Fibroblast of skin of right biceps (primary cell): ENCODE data around the gene INTS3.
"Not testable (repeated sequence)": the region's sequence is repeated elsewhere in the genome, so short reads cannot be mapped to it uniquely, and the experiment has no call there.

ENCODE experiments used
- DNase-seq: peaks from one replicate; pipeline ENCODE4 v3.0.0-alpha.2; 2013

Gene INTS3

GRCh38 chr1:153711026-153711425 lies 16.8 kb upstream of the INTS3 start:
- DNase-seq = no peak

GRCh38 chr1:153716211-153716610 lies 11.6 kb upstream of the INTS3 start:
- not testable (repeated sequence) for DNase-seq

DNA sequence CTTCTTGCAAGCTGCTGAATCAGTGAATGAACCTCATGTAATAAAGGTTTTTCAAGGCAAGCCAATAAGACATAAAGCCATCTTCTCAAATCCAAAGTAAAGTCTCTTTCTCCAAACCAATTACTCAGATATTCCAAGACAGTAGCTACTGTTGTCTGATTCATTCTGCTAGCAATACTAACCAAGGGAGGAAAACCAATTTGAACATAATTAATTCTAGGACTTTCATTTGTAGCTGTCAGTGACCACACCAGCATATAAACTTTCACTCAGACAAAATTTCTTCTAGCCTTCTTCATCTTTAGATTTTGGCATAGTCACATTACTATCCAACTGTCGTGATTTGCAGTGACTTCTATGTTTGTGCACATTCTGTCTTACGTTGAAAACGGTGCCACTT lies 10.5 kb upstream of the INTS3 start:
- no peak for DNase-seq

- DNase-seq = no peak
Measured at GRCh38 chr1:153723687-153724086, 4.2 kb upstream of the INTS3 start.

GRCh38 chr1:153724634-153725033 lies 3.2 kb upstream of the INTS3 start:
- DNase-seq = not testable (repeated sequence)

DNA sequence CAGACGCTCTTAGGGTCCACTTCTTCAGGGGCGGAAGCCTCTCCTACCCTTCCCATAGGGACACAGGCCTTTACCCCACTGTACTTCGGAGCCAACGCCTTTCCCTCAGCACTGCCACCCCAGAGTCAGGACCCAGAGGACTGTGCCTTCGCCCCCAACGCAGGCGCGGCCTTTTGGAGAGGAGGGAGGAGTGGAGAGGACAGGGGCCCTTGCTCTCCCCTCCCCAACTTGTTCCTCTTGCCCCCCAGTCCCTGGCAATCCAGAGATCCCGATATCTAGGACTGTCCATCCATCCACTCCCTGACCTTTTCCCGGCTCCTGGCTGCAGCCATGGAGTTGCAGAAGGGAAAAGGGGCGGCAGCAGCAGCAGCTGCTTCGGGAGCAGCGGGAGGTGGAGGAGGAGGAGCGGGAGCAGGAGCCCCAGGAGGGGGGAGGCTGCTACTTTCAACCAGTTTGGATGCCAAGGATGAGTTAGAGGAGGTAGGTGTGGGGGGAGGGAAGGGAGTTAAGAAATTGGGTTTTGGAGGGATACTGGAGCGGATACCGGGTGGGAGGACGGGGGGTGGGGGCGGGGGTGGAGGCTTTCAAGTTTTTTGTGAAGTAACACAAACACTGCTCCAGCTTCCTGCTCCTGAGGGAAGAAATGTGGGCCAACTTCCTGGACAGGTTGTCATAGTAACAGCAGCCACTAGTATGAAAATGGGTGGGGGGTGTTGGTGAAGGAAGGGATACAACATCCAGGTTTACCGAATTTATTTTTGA lies 636 bp downstream of the INTS3 start:
- DNase-seq = peak; percentile 69

GRCh38 chr1:153730468-153730988 lies 2.7 kb downstream of the INTS3 start:
- DNase-seq = no peak

GRCh38 chr1:153733970-153734369 lies 6.1 kb downstream of the INTS3 start:
- no peak for DNase-seq

DNA sequence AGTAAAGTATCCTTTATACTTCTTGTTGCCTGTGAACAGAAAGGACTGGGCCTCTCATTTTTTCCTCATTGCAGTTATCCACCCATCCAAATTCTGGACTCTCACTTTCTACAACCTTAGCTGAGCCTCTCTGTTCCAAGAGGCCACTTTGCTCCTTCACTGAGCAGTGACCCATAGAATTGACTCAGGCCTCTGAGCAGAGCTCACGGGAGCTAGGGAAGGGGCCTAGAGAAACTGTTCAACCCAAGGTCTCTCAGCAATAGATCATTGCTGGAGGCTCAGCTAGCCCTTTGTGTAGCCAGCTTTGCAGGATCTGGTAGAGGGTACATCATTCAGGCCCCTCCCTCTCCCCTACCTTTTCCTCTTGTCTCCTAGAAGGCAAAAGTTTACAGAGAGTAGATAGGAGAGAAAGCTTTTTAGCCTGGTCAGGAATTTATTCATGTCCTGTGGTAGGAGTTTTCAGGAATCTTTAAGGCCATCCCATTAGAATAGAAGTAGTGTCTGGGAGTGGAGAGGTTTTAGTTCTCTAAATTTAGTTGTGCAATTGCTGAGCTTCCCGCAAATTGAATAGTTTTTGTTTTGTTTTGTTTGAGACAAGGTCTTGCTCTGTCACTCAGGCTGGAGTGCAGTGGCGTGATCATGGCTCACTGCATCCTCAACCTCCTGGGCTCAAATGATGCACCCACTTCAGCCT lies 6.7 kb downstream of the INTS3 start:
- no peak for DNase-seq

GRCh38 chr1:153735090-153735420 lies 7.2 kb downstream of the INTS3 start:
- no peak for DNase-seq

GRCh38 chr1:153741986-153742385 lies 14.1 kb downstream of the INTS3 start:
- DNase-seq = no peak

DNA sequence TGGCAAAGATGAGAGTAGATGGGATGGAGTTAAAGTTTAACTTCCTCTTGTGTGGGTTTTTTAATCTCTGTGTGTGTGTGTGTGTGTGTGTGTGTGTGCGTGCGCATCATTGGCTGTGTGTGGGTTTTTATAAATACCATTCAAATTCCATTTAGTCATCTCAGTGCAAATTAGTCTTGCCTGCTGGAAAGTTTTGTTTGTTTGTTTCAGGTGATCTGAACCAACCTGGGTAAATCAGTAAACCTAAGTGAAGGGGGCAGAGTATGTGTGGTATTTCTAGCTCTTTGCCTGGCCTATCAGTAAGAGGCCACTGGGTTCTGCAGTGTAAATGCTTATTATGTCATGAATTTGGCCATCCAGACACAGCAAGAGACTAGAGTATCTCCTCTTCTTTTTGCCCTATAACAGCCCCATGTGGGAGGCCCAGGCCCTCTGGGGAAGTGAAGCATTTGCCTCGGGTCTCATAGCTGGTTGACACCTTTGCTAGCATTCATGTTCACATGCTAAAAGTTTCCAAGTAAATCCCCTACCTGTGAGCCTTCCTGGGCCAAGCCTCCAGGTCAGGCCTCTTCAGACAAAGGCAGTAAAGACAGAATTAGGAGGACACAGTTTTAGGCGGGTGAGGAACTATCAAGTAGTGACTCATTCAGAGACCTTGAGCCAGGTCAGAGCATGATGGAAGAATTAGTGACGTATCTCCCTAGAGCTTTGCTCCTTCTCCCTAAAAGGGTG lies 14.7 kb downstream of the INTS3 start:
- DNase-seq = peak; percentile 57

GRCh38 chr1:153745417-153745816 lies 17.6 kb downstream of the INTS3 start:
- no peak for DNase-seq

DNA sequence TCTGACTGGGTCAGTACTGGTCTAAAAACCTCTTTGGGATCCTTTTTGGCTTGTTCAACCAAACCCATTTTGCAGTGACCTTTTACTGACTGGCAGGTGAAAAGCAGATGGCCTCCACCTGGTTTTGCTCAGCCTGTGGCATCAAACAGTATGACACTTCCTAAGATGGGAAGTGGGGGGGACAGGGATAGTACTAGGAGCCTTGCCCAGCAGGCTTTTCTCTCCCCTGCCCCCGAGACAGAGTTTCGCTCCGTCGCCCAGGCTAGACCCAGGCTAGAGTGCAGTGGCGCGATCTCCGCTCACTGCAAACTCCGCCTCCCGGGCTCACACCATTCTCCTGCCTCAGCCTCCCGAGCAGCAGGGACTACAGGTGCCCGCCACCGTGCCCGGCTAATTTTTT lies 18.3 kb downstream of the INTS3 start:
- no peak for DNase-seq

GRCh38 chr1:153748903-153749302 lies 21.1 kb downstream of the INTS3 start:
- no peak for DNase-seq

GRCh38 chr1:153749408-153750005 lies 21.7 kb downstream of the INTS3 start:
- peak; percentile 72 for DNase-seq

GRCh38 chr1:153750026-153750995 lies 22.5 kb downstream of the INTS3 start:
- no peak for DNase-seq

DNA sequence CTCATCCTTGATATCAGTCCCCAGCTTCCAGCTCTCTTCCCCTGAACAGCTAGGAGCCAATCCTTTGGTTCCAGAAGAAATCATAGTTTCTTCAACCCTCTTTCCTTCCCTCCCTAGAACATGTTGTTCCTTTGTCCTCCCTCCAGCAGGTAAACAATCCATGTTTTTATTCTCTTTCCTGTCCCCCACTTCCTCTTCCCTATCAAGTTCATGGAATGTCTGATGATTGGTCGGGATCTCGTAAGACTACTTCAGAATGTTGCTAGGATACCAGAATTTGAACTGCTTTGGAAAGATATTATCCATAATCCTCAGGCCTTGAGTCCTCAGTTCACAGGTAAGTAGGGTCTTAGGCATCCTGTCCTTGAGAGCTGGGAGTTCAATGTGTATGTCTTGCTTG lies 24.2 kb downstream of the INTS3 start:
- no peak for DNase-seq

- no peak for DNase-seq
Measured at GRCh38 chr1:153752571-153753195, 24.8 kb downstream of the INTS3 start.

DNA sequence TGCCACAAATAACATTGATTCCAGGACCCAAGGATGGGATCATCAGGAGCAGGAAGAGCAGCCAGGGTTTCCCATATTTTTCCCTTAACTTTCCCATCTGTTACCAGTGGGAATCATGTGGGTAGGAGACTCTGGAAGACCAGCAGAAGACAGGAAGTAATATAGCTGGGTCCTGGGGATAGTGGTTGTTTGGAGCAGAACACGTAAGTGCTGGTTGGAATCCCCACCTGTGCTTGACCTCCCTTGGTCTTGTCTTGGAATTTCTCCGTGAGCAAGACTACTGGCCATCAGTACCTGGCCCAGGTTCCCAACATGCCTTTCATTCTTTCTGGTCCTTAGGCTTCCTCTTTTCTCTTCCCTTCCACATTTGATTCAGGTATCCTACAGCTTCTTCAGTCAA lies 26.4 kb downstream of the INTS3 start:
- DNase-seq = no peak

DNA sequence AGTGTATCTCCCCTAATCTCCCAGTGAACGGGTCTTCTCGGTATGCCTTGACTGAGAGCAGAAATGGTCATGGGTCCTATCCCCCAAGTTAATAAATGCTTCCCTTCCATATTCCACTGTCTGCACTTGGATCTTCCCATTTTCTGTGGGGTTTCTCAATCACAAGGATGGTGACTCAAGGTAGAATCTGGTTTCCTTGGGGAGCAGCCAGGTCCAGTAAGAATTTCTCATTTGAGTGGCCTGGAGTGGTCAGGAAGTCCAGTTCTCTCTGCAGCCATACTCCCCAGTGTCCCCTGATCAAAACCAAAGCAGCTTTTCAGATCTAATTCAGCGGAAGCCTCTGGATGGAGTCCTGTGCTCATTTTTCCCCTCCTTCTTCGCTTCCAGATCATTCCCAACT lies 32.6 kb downstream of the INTS3 start:
- no peak for DNase-seq
